ENCODE measurements around the gene TBC1D23.
"Not testable (repeated sequence)": the region's sequence is repeated elsewhere in the genome, so short reads cannot be mapped to it uniquely, and the experiment has no call there.

TBC1D23 gene

GRCh38 chr3:100256731-100257151 is 4.1 kb upstream of the TBC1D23 start:
- DNase-seq (ENCODE audit: low spot score), result no peak

GRCh38 chr3:100257586-100257985 is 3.2 kb upstream of the TBC1D23 start:
- no peak for DNase-seq (ENCODE audit: low spot score)

GRCh38 chr3:100260081-100260684 is 609 bp upstream of the TBC1D23 start:
- DNase-seq (ENCODE audit: low spot score), result no peak

GRCh38 chr3:100261485-100261903 is 702 bp downstream of the TBC1D23 start:
- DNase-seq (ENCODE audit: low spot score), result no peak

GRCh38 chr3:100262925-100263324 is 2.1 kb downstream of the TBC1D23 start:
- DNase-seq (ENCODE audit: low spot score), result not testable (repeated sequence)

- no peak for DNase-seq (ENCODE audit: low spot score)
Observed at GRCh38 chr3:100263583-100263982, 2.8 kb downstream of the TBC1D23 start.

- no peak for DNase-seq (ENCODE audit: low spot score)
Observed at GRCh38 chr3:100264242-100264641, 3.5 kb downstream of the TBC1D23 start.

GRCh38 chr3:100265016-100265415 is 4.2 kb downstream of the TBC1D23 start:
- no peak for DNase-seq (ENCODE audit: low spot score)

- no peak for DNase-seq (ENCODE audit: low spot score)
Observed at GRCh38 chr3:100266531-100266930, 5.7 kb downstream of the TBC1D23 start.

- no peak for DNase-seq (ENCODE audit: low spot score)
Observed at GRCh38 chr3:100268156-100268555, 7.4 kb downstream of the TBC1D23 start.

GRCh38 chr3:100269001-100269400 is 8.2 kb downstream of the TBC1D23 start:
- no peak for DNase-seq (ENCODE audit: low spot score)

GRCh38 chr3:100269410-100270214 is 8.8 kb downstream of the TBC1D23 start:
- DNase-seq (ENCODE audit: low spot score), result no peak

GRCh38 chr3:100270215-100270583 is 9.4 kb downstream of the TBC1D23 start:
- DNase-seq (ENCODE audit: low spot score), result no peak

- no peak for DNase-seq (ENCODE audit: low spot score)
Observed at GRCh38 chr3:100271522-100271921, 10.7 kb downstream of the TBC1D23 start.

GRCh38 chr3:100272797-100273611 is 12.2 kb downstream of the TBC1D23 start:
- not testable (repeated sequence) for DNase-seq (ENCODE audit: low spot score)

GRCh38 chr3:100274361-100274760 is 13.6 kb downstream of the TBC1D23 start:
- DNase-seq (ENCODE audit: low spot score), result no peak

- DNase-seq (ENCODE audit: low spot score), result no peak
Observed at GRCh38 chr3:100277255-100277800, 16.5 kb downstream of the TBC1D23 start.

GRCh38 chr3:100278910-100279309 is 18.1 kb downstream of the TBC1D23 start:
- no peak for DNase-seq (ENCODE audit: low spot score)

- no peak for DNase-seq (ENCODE audit: low spot score)
Observed at GRCh38 chr3:100288288-100288894, 27.6 kb downstream of the TBC1D23 start.

- no peak for DNase-seq (ENCODE audit: low spot score)
Observed at GRCh38 chr3:100289339-100289738, 28.5 kb downstream of the TBC1D23 start.

- no peak for DNase-seq (ENCODE audit: low spot score)
Observed at GRCh38 chr3:100295089-100295488, 34.3 kb downstream of the TBC1D23 start.

- DNase-seq (ENCODE audit: low spot score), result no peak
Observed at GRCh38 chr3:100297784-100298183, 37.0 kb downstream of the TBC1D23 start.
